ENCODE measurements around the gene TRIO. TPM values are rescaled to one million over a fixed set of nuclear protein-coding genes. Genes with fewer than 3 reads are reported as not detected.

The TRIO gene
- total RNA-seq, 6 donors from 2014 or later = 138 to 408 (median 156) TPM

GRCh38 chr5:14229181-14229580, 86.0 kb downstream of the TRIO start:
- Histone ChIP-seq H3K4me1 (peaks cover 8 to 39% (median 24%) of the 10 kb centered on the region in 4 donors), H3K27ac (no peak overlapping the region), H3K27me3 (no peaks in the 10 kb centered on the region), H3K36me3 (no peaks in the 10 kb centered on the region), H3K4me3 (no peak overlapping the region), H3K9me3 (no peaks in the 10 kb centered on the region)
- TF ChIP-seq EP300 (IDR thresholded peaks at IDR 0.05) (no peak), POLR2A (IDR thresholded peaks at IDR 0.05) (no peak), POLR2AphosphoS5 (IDR thresholded peaks at IDR 0.05) (no peak), CTCF (IDR thresholded peaks at IDR 0.05) (no peak)
- DNase-seq (no peak), ATAC-seq (ENCODE audit: low FRiP score in 2 of 2) (no peak)
- 100% methylated on average over 1 of the region's 1 CpG for WGBS, 2 donors

DNA sequence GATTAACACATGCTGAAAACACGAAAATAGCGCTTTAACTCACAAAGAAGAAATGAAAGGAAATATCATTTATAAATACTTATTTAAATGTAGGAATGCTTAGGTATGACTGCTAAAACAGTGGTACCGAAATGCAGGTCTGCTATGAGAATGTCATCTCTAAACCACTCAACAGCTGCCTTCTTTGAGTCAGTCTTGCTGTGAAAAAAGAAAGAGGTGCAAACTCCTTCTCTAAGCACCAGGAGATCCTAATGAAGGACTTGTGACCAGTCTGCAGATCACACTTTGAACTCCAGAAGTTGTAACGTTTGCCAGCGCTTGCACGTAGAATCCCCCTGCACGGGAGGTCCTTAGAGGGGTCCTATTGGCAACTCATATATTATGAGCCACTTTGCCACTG, 86.6 kb downstream of the TRIO start:
- ATAC-seq (ENCODE audit: low FRiP score in 2 of 2) = no peak
- TF ChIP-seq CTCF (IDR thresholded peaks at IDR 0.05) (no peak), POLR2AphosphoS5 (IDR thresholded peaks at IDR 0.05) (no peak), EP300 (IDR thresholded peaks at IDR 0.05) (no peak), POLR2A (IDR thresholded peaks at IDR 0.05) (no peak)
- no peaks in the 10 kb centered on the region for H3K36me3 ChIP-seq
- no peaks in the 10 kb centered on the region for H3K27me3 ChIP-seq
- no peak overlapping the region for H3K4me3 ChIP-seq
- DNase-seq = no peak
- no peak overlapping the region for H3K27ac ChIP-seq
- peaks cover 10 to 43% (median 24%) of the 10 kb centered on the region in 4 donors for H3K4me1 ChIP-seq
- H3K9me3 ChIP-seq = no peaks in the 10 kb centered on the region
- WGBS, 2 donors = 75 to 80% methylated on average over 7 of the region's 7 CpGs

DNA sequence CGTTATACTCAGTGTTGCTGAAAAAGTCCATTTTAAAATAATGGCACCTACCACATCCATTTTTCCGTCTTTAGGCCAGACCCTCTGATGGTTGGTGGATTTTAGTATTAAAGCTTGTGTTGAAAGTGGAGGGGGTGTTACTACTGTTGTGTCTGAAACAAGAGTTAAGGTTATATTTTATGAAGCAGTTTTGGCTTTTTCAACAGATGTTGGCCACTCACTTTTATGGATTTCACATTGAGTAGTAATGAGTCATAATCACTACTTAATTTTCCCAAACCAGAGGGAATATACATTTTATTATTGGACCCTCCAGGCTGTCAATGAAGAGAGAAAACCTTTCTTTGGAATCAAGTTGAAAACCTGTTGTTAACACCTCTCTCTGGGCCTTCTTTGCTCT, 88.0 kb downstream of the TRIO start:
- Histone ChIP-seq H3K4me1 (peaks cover 7 to 41% (median 18%) of the 10 kb centered on the region in 4 donors), H3K36me3 (no peaks in the 10 kb centered on the region), H3K27me3 (no peaks in the 10 kb centered on the region), H3K4me3 (no peak overlapping the region), H3K9me3 (no peaks in the 10 kb centered on the region), H3K27ac (no peak overlapping the region)
- no peak for TF ChIP-seq CTCF (IDR thresholded peaks at IDR 0.05)
- TF ChIP-seq POLR2A (IDR thresholded peaks at IDR 0.05) = no peak
- no peak for TF ChIP-seq EP300 (IDR thresholded peaks at IDR 0.05)
- TF ChIP-seq POLR2AphosphoS5 (IDR thresholded peaks at IDR 0.05) = no peak
- 75 to 80% methylated on average over 2 of the region's 2 CpGs for WGBS, 2 donors
- DNase-seq (no peak), ATAC-seq (ENCODE audit: low FRiP score in 2 of 2) (no peak)

DNA sequence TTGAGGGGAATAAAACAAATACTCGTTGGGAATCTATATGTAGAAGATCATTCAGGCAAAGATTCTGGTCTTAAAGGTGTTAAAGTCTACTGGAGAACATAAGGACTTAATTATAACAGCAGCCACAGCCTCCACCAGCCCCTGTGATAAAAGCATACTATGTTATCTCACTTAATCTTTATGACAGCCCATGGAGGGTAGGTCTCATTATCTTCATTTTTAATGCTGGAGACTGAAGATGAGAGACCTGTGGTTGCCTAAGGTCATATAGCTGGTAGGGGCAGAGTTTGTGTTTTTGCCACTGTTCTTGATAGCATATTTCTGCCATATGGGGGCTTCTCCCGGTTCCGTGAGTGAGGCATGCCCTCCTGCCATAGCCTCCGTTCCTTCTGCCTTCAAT, 88.7 kb downstream of the TRIO start:
- 91 to 98% methylated on average over 4 of the region's 4 CpGs for WGBS, 2 donors
- H3K27ac ChIP-seq = no peak overlapping the region
- ATAC-seq (ENCODE audit: low FRiP score in 2 of 2) = no peak

More for the DNA sequence above, 88.7 kb downstream of the TRIO start:
- Histone ChIP-seq H3K4me1 (peaks cover 3 to 36% (median 11%) of the 10 kb centered on the region in 4 donors), H3K36me3 (no peaks in the 10 kb centered on the region), H3K27me3 (no peaks in the 10 kb centered on the region), H3K4me3 (no peak overlapping the region), H3K9me3 (no peaks in the 10 kb centered on the region)
- TF ChIP-seq POLR2A (IDR thresholded peaks at IDR 0.05) = no peak
- TF ChIP-seq CTCF (IDR thresholded peaks at IDR 0.05) = no peak
- no peak for TF ChIP-seq EP300 (IDR thresholded peaks at IDR 0.05)
- TF ChIP-seq POLR2AphosphoS5 (IDR thresholded peaks at IDR 0.05) = no peak
- DNase-seq = no peak

All from upper lobe of left lung (tissue), 6 donors.